PC-3 (cell line): Measurements from ENCODE around the gene MEGF6. TPM values are rescaled to one million over a fixed set of nuclear protein-coding genes. Genes with fewer than 3 reads are reported as not detected.

Source experiments
- ATAC-seq: fragments of 200-7000 bp; cut with Tn5 transposase; 2 replicates; pipeline ENCODE4 v1.9.1; 2020; ENCODE audit warnings: mild to moderate bottlenecking, moderate library complexity
- BruUV-seq: library from RNA; stranded (reverse); fragments of 400-500 nt; replicated peaks from 2 replicates; lab custom pipeline; 2021; lab: Mats Ljungman, UMichigan
- CTCF ChIA-PET: fragments of 300-600 bp; sonication (Branson Sonifier 250); formaldehyde crosslinking; loops from one replicate; lab custom pipeline; 2022; ENCODE audit warnings: antibody characterized with exemption; lab: Charles Lee
- POLR2A ChIA-PET: fragments of 300-600 bp; sonication (Branson Sonifier 250); formaldehyde crosslinking; loops from one replicate; lab custom pipeline; 2022; ENCODE audit warnings: antibody characterized with exemption; ENCODE audit not compliant: unreplicated experiment; lab: Charles Lee
- DNase-seq: peaks from one replicate; pipeline ENCODE4 v3.0.0-alpha.2; 2015
- H2AFZ ChIP-seq: fragments of 300-600 bp; sonication (generic); 2 replicates; pipeline ENCODE4 v1.6.0; 2016; ENCODE audit warnings: antibody characterized with exemption, low read length
- H3F3A ChIP-seq: fragments of 300-600 bp; sonication (generic); one replicate; pipeline ENCODE4 v1.6.0; 2017; ENCODE audit warnings: antibody characterized with exemption, low read length, control low read depth, mild to moderate bottlenecking; ENCODE audit not compliant: unreplicated experiment
- H3K27ac ChIP-seq: fragments of 300-600 bp; sonication (generic); 2 replicates; pipeline ENCODE4 v1.5.1; 2016; ENCODE audit warnings: mild to moderate bottlenecking, low read length
- H3K27me3 ChIP-seq: fragments of 300-600 bp; sonication (generic); 2 replicates; pipeline ENCODE4 v1.6.1; 2016; ENCODE audit warnings: low read length, mixed read lengths
- H3K36me3 ChIP-seq: fragments of 300-600 bp; sonication (generic); 2 replicates; pipeline ENCODE4 v1.6.1; 2016; ENCODE audit warnings: low read depth, mixed run types, low read length, mixed read lengths
- H3K4me1 ChIP-seq: fragments of 300-600 bp; sonication (generic); 2 replicates; pipeline ENCODE4 v1.5.1; 2016; ENCODE audit warnings: low read length; ENCODE audit not compliant: insufficient read depth
- H3K4me2 ChIP-seq: fragments of 300-600 bp; sonication (generic); 2 replicates; pipeline ENCODE4 v1.6.0; 2016; ENCODE audit warnings: low read length
- H3K4me3 ChIP-seq: fragments of 300-600 bp; sonication (generic); 2 replicates; pipeline ENCODE4 v1.5.1; 2016; ENCODE audit warnings: mild to moderate bottlenecking, low read length, mixed read lengths
- H3K79me2 ChIP-seq: fragments of 300-600 bp; sonication (generic); 2 replicates; pipeline ENCODE4 v1.6.1; 2017; ENCODE audit warnings: low read length, mixed read lengths
- H3K9ac ChIP-seq: fragments of 300-600 bp; sonication (generic); 2 replicates; pipeline ENCODE4 v1.6.0; 2016; ENCODE audit warnings: mild to moderate bottlenecking, low read length
- H3K9me2 ChIP-seq: fragments of 300-600 bp; sonication (generic); replicated peaks from 2 replicates; pipeline ENCODE4 v1.6.1; 2016; ENCODE audit warnings: mixed run types, low read length, mixed read lengths
- H3K9me3 ChIP-seq: fragments of 300-600 bp; sonication (generic); 2 replicates; pipeline ENCODE4 v1.6.1; 2016; ENCODE audit warnings: low read length, mixed read lengths
- H4K20me1 ChIP-seq: fragments of 300-600 bp; sonication (generic); 2 replicates; pipeline ENCODE4 v1.6.1; 2016; ENCODE audit warnings: low read length, mixed read lengths
- CTCF ChIP-seq: fragments of 300-600 bp; sonication (generic); conservative IDR thresholded peaks from 2 replicates; pipeline ENCODE4 v1.5.1; 2017; ENCODE audit warnings: antibody characterized with exemption, low read depth, mild to moderate bottlenecking, low read length
- EZH2 ChIP-seq: fragments of 300-600 bp; sonication (generic); IDR thresholded peaks from one replicate; pipeline ENCODE4 v1.6.1; 2017; ENCODE audit warnings: antibody characterized with exemption, mild to moderate bottlenecking, low read length; ENCODE audit not compliant: unreplicated experiment
- EZH2phosphoT487 ChIP-seq: fragments of 300-600 bp; sonication (generic); IDR thresholded peaks from 2 replicates; pipeline ENCODE4 v1.6.1; 2018; ENCODE audit warnings: mild to moderate bottlenecking, antibody characterized with exemption, low read length, borderline replicate concordance
- intact Hi-C: fragments of 100-400 bp; cut with micrococcal nuclease; formaldehyde crosslinking; loops from 2 replicates; pipeline ENCODE4 v1.9.0; 2023
- total RNA-seq: library from RNA; depleted of rRNA; stranded (reverse); fragments of >200 nt; gene quantifications from 2 replicates; pipeline ENCODE4 v1.2.3, GENCODE V29; 2014

MEGF6 gene
- total RNA-seq, 1 experiment from 2014 or later, result 32.5 TPM

- Histone ChIP-seq H4K20me1 (no peaks in the 10 kb centered on the region), H3K36me3 (no peaks in the 10 kb centered on the region), H3F3A (no peaks in the 10 kb centered on the region), H3K27me3 (no peaks in the 10 kb centered on the region), H3K9me2 (no peaks in the 10 kb centered on the region), H2AFZ (no peak overlapping the region), H3K4me3 (no peak overlapping the region), H3K4me1 (peaks cover 17% of the 10 kb centered on the region), H3K79me2 (peaks cover 4% of the 10 kb centered on the region; the same call in 1 of the 2 replicates), H3K9ac (no peak overlapping the region), H3K9me3 (no peaks in the 10 kb centered on the region), H3K27ac (no peak overlapping the region), H3K4me2 (no peak overlapping the region)
- intact Hi-C loops, result loop anchor here (5.0 kb wide), 1 partner anchor 102 kb away; no protein-coding TSS in a partner anchor
- no TSS peak for BruUV-seq
- TF ChIP-seq EZH2 (no peak), CTCF (no peak), EZH2phosphoT487 (no peak)
- ChIA-PET CTCF (interaction anchor here (1.0 to 2.1 kb wide), 3 partner anchors 32 to 130 kb away, joined by 4 to 7 read pairs (median 5); no protein-coding TSS in a partner anchor), POLR2A (no interaction called here)
- DNase-seq (no peak), ATAC-seq (no peak)
These were observed 9.4 kb upstream of the MEGF6 start for GRCh38 chr1:3620708-3621107.

DNA sequence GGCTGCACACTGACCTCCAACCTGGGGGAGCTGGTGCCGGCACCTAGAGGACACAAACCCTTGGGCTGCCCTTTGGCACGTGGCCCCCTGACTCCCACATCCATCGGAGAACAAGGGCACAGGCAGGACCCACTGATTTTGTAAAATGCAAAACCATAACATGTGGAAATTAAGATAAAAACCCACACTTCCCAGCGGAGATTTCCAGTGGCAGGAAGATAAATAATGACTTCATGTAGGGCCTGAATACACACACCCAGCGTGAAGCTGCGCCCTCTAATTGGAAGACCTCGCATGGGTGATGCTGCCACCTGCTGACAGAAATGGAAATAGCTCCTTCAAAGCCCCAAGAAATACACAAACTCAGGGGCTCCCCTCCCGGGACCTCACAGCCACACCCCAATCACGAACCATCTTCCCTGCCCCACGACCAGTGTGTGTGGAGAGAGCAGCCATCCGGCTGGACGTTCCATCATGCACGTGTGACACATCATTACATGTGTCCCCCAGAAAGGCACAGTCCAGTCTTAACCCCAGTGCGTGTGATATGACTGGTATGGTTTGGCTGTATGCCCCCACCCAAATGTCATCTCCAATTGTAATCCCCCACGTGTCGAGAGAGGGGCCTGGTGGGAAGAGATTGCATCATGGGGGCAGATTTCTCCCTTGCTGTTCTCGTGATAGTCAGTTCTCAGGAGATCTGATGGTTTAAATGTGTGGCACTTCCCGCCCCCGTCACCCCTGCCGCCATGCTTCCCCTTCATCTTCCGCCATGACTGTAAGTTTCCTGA, 7.8 kb upstream of the MEGF6 start:
- no TSS peak for BruUV-seq
- intact Hi-C loops, result loop anchor here (1.0 kb wide), 3 partner anchors 32 to 128 kb away; no protein-coding TSS in a partner anchor
- H3K9me2 ChIP-seq, result no peaks in the 10 kb centered on the region
- POLR2A ChIA-PET, result no interaction called here
- ATAC-seq (peak; percentile 75), DNase-seq (peak; percentile 91)
- no peak overlapping the region for H3K9ac ChIP-seq
- no peak for TF ChIP-seq EZH2
- TF ChIP-seq CTCF, result peak; percentile 95
- H2AFZ ChIP-seq, result peak overlapping the region; percentile 21; the same call in 1 of the 2 replicates
- H3K27me3 ChIP-seq, result no peaks in the 10 kb centered on the region
- H3K79me2 ChIP-seq, result no peaks in the 10 kb centered on the region
- no peaks in the 10 kb centered on the region for H3F3A ChIP-seq
- no peaks in the 10 kb centered on the region for H3K36me3 ChIP-seq
- no peaks in the 10 kb centered on the region for H3K9me3 ChIP-seq
- H3K27ac ChIP-seq, result no peak overlapping the region
- CTCF ChIA-PET, result interaction anchor here (0.5 to 1.5 kb wide), 12 partner anchors 11 to 166 kb away, joined by 3 to 31 read pairs (median 5); no protein-coding TSS in a partner anchor
- H3K4me1 ChIP-seq, result peaks cover 26% of the 10 kb centered on the region
- no peak overlapping the region for H3K4me3 ChIP-seq
- H4K20me1 ChIP-seq, result no peaks in the 10 kb centered on the region
- peak overlapping the region; percentile 16; the same call in 1 of the 2 replicates for H3K4me2 ChIP-seq

DNA sequence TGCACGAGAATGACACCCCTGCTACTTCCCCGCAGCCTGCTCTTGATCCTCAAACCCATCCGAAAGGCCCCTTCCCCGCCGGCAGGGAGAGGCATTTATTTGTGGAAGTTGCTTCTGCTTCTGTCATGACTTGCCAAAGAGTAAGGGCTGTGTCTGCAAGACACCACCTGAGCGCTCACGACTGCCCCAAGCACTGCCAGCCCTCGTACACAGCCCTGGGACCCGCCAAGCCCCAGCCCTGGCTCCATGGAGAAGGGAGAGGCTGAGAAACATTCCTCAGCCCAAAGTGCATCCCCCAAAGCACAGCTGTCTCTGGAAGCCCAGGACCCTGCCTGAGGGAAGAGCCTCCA, 7.2 kb upstream of the MEGF6 start:
- no peaks in the 10 kb centered on the region for H3K79me2 ChIP-seq
- no peak for TF ChIP-seq EZH2phosphoT487
- no peak for DNase-seq
- no peaks in the 10 kb centered on the region for H3K27me3 ChIP-seq
- POLR2A ChIA-PET, result no interaction called here
- peak overlapping the region; percentile 16; the same call in 1 of the 2 replicates for H3K4me2 ChIP-seq
- no peaks in the 10 kb centered on the region for H3K9me3 ChIP-seq
- H3K27ac ChIP-seq, result no peak overlapping the region
- peak overlapping the region; percentile 21; the same call in 1 of the 2 replicates for H2AFZ ChIP-seq
- CTCF ChIA-PET, result interaction anchor here (0.5 to 1.5 kb wide), 11 partner anchors 12 to 165 kb away, joined by 3 to 31 read pairs (median 5); no protein-coding TSS in a partner anchor
- no TSS peak for BruUV-seq
- no peak overlapping the region for H3K9ac ChIP-seq
- H3K4me3 ChIP-seq, result no peak overlapping the region
- no peaks in the 10 kb centered on the region for H3K36me3 ChIP-seq
- H4K20me1 ChIP-seq, result no peaks in the 10 kb centered on the region
- H3K4me1 ChIP-seq, result peaks cover 26% of the 10 kb centered on the region
- intact Hi-C loops, result no loop called here
- ATAC-seq, result no peak
- H3F3A ChIP-seq, result no peaks in the 10 kb centered on the region
- H3K9me2 ChIP-seq, result no peaks in the 10 kb centered on the region
